GM12878 (cell line): ENCODE data around the gene SMAD9. TPM values are rescaled to one million over a fixed set of nuclear protein-coding genes. Genes with fewer than 3 reads are reported as not detected.
A peak's percentile ranks its signal among the peaks of the same experiment; 100 is the strongest.

Source experiments
- ATAC-seq: fragments of 200-7000 bp; cut with Tn5 transposase; 3 replicates; pipeline ENCODE4 v1.9.1; 2020; ENCODE audit warnings: mild to moderate bottlenecking, moderate library complexity
- BruUV-seq: library from RNA; stranded (reverse); fragments of 400-500 nt; replicated peaks from 2 replicates; lab custom pipeline; 2021; lab: Mats Ljungman, UMichigan
- CTCF ChIA-PET: fragments of 300-600 bp; sonication (Branson Sonifier 250); formaldehyde crosslinking; extraction: SDS; loops from one replicate; lab custom pipeline; 2021; ENCODE audit warnings: inconsistent platforms; lab: Yijun Ruan, JAX
- POLR2A ChIA-PET: fragments of 350-600 bp; formaldehyde crosslinking; extraction: SDS; loops from one replicate; lab custom pipeline; 2021; ENCODE audit warnings: inconsistent platforms; lab: Charles Lee
- RAD21 ChIA-PET: fragments of 300-600 bp; sonication (Branson Sonifier 250); formaldehyde crosslinking; loops from one replicate; lab custom pipeline; 2023; ENCODE audit warnings: antibody characterized with exemption; ENCODE audit not compliant: unreplicated experiment; lab: Charles Lee
- SMC1A ChIA-PET: fragments of 300-600 bp; sonication (Branson Sonifier 250); formaldehyde crosslinking; loops from one replicate; lab custom pipeline; 2023; ENCODE audit not compliant: unreplicated experiment, uncharacterized antibody; lab: Charles Lee
- DNase-seq: peaks from one replicate; pipeline ENCODE4 v3.0.0-alpha.2; 2011; ENCODE audit warnings: low read depth, low spot score
- FAIRE-seq: peaks from 3 replicates; lab custom pipeline; 2011; peaks lifted over from hg19 to GRCh38; lab: Jason Lieb, UNC
- H2AFZ ChIP-seq: 2 replicates; pipeline ENCODE4 v1.6.0; 2011; ENCODE audit warnings: low read depth, low read length, control low read depth; ENCODE audit not compliant: control insufficient read depth
- H3K27ac ChIP-seq: 2 replicates; pipeline ENCODE4 v1.5.1; 2011; ENCODE audit warnings: control low read depth; ENCODE audit not compliant: control insufficient read depth, insufficient read depth
- H3K27me3 ChIP-seq, 2 experiments: replicated peaks in 1 of 2; 2 replicates each; pipeline versions ENCODE4 v1.6.0 to v1.6.1; 2011; ENCODE audit warnings: low read length in 1 of 2; ENCODE audit not compliant: control insufficient read depth in 2 of 2, insufficient read depth in 2 of 2
- H3K36me3 ChIP-seq, 2 experiments: 2 replicates each; pipeline ENCODE4 v1.5.1; 2011; ENCODE audit warnings: low read length in 1 of 2; ENCODE audit not compliant: control insufficient read depth in 2 of 2, insufficient read depth in 2 of 2
- H3K4me1 ChIP-seq: 2 replicates; pipeline ENCODE4 v1.6.1; 2011; ENCODE audit warnings: mild to moderate bottlenecking, low read length, moderate library complexity, mixed read lengths; ENCODE audit not compliant: control insufficient read depth, insufficient read depth
- H3K4me2 ChIP-seq: 2 replicates; pipeline ENCODE4 v1.6.0; 2011; ENCODE audit warnings: control low read depth; ENCODE audit not compliant: control insufficient read depth, insufficient read depth
- H3K4me3 ChIP-seq: fragments of 200-600 bp; sonication (generic); 2 replicates; pipeline ENCODE4 v1.5.1; 2016
- H3K79me2 ChIP-seq: 2 replicates; pipeline ENCODE4 v1.6.0; 2011; ENCODE audit warnings: low read length; ENCODE audit not compliant: control insufficient read depth, insufficient read depth
- H3K9ac ChIP-seq: 2 replicates; pipeline ENCODE4 v1.8.0; 2011; ENCODE audit warnings: low read length, control low read depth, mixed read lengths; ENCODE audit not compliant: control insufficient read depth, insufficient read depth
- H3K9me3 ChIP-seq: replicated peaks from 3 replicates; pipeline ENCODE4 v1.5.1; 2011; ENCODE audit warnings: mild to moderate bottlenecking, low read length; ENCODE audit not compliant: control insufficient read depth, insufficient read depth
- H4K20me1 ChIP-seq: 2 replicates; pipeline ENCODE4 v1.6.0; 2011; ENCODE audit not compliant: control insufficient read depth, insufficient read depth
- CTCF ChIP-seq, 3 experiments: IDR thresholded peaks in 2 of 3; conservative IDR thresholded peaks in 1 of 3; 2 replicates each; pipeline ENCODE4 v1.5.1; 2011; ENCODE audit warnings: low read depth in 3 of 3, low read length in 3 of 3, mild to moderate bottlenecking in 3 of 3, control low read depth in 2 of 3, moderate library complexity in 2 of 3, inconsistent platforms in 1 of 3, mixed read lengths in 1 of 3; ENCODE audit not compliant: control insufficient read depth in 2 of 3, insufficient read depth in 1 of 3; ENCODE audit errors: extremely low read depth in 1 of 3
- MYC ChIP-seq: IDR thresholded peaks from 2 replicates; pipeline ENCODE4 v1.6.1; 2011; ENCODE audit warnings: mild to moderate bottlenecking, low read length, moderate library complexity, inconsistent platforms; ENCODE audit not compliant: insufficient read depth, insufficient replicate concordance, insufficient read length, severe bottlenecking
- RAD21 ChIP-seq: IDR thresholded peaks from 2 replicates; pipeline ENCODE4 v1.6.1; 2011; ENCODE audit warnings: mild to moderate bottlenecking, low read depth, low read length, moderate library complexity; ENCODE audit not compliant: insufficient read depth
- REST ChIP-seq: IDR thresholded peaks from 2 replicates; pipeline ENCODE4 v1.6.1; 2012; ENCODE audit warnings: mild to moderate bottlenecking, low read depth, low read length
- ZBED1 ChIP-seq: IDR thresholded peaks from 2 replicates; pipeline ENCODE4 v1.6.1; 2016; ENCODE audit warnings: borderline replicate concordance
- WGBS: methylation state at CpG from one replicate; pipeline ENCODE4 v1.1.6; 2016; ENCODE audit warnings: low lambda C conversion rate; ENCODE audit not compliant: insufficient replicate concordance, insufficient coverage; ENCODE audit errors: missing lambda C conversion rate; 5-methylcytosine and 5-hydroxymethylcytosine counted together
- in situ Hi-C: fragments of 300-500 bp; cut with MboI; formaldehyde crosslinking; loops from 9 replicates; pipeline ENCODE4 v1.14.3; 2018; ENCODE audit warnings: mixed read lengths
- intact Hi-C: fragments of 100-400 bp; cut with micrococcal nuclease; formaldehyde crosslinking; loops from one replicate; pipeline ENCODE4 v1.14.2; 2022; ENCODE audit not compliant: unreplicated experiment
- polyA plus RNA-seq, 11 experiments: library from polyadenylated mRNA; depleted of rRNA in 4 of 11; unstranded in 6 of 11; stranded (reverse) in 5 of 11; fragments of >200 nt; fragmentation: Nextera tagmentation in 4 of 11; fragmentation: Illumina TruSeq in 1 of 11; extraction: Ambion mirVana in 4 of 11; extraction: Trizol in 1 of 11; gene quantifications; 1 replicate in 1 of 11; 2 replicates in 10 of 11; pipeline versions ENCODE4 v1.2.1 to v1.2.3, GENCODE V29; 2011 to 2016; ENCODE audit warnings: inconsistent platforms in 2 of 11, missing spikeins in 2 of 11, low read depth in 1 of 11
- total RNA-seq, 4 experiments: library from RNA; depleted of rRNA in 3 of 4; stranded (reverse); fragments of >200 nt in 3 of 4; fragmentation: Illumina TruSeq in 1 of 4; extraction: Trizol in 1 of 4; gene quantifications; 2 replicates each; pipeline versions ENCODE4 v1.2.1 to v1.2.3, GENCODE V29; 2013 to 2021

SMAD9 gene
- total and polyA plus RNA-seq, 10 of the 15 experiments (the other 5 are each of a cell fraction or from before 2014, with no cell fraction given): 0.22 to 0.69 (median 0.42) TPM; not detected in 6

- TF ChIP-seq REST (no peak), MYC (no peak)
Measured at GRCh38 chr13:36847606-36848005, 72.4 kb downstream of the SMAD9 start (continued).

GRCh38 chr13:36841391-36841790 lies 78.6 kb downstream of the SMAD9 start:
- Histone ChIP-seq H3K4me1 (no peaks in the 10 kb centered on the region), H3K4me3 (no peak overlapping the region), H2AFZ (no peak overlapping the region), H3K4me2 (no peak overlapping the region), H3K79me2 (no peaks in the 10 kb centered on the region), H4K20me1 (no peaks in the 10 kb centered on the region), H3K36me3 (no peaks in the 10 kb centered on the region; a peak in 1 of 4 replicates), H3K27ac (no peak overlapping the region), H3K9ac (no peak overlapping the region), H3K9me3 (no peaks in the 10 kb centered on the region), H3K27me3 (no peaks in the 10 kb centered on the region)
- in situ Hi-C loops (no loop called here), intact Hi-C loops (loop anchor here (10.0 kb wide), 1 partner anchor 417 kb away; no protein-coding TSS in a partner anchor)
- POLR2A ChIA-PET: interaction anchor here (0.5 kb wide), 1 partner anchor 163 kb away, joined by 3 read pairs; no protein-coding TSS in a partner anchor
- SMC1A ChIA-PET: interaction anchor here (0.9 to 2.0 kb wide), 5 partner anchors 19 to 421 kb away, joined by 3 to 9 read pairs (median 3); no protein-coding TSS in a partner anchor
- no peak for TF ChIP-seq ZBED1
- peak in 1 of 3 experiments; percentile 27; a peak in 2 of 6 replicates for TF ChIP-seq CTCF (IDR thresholded peaks at IDR 0.05 in 2 of 3, conservative IDR thresholded peaks at IDR 0.05 in 1 of 3; ENCODE audit: control insufficient read depth in 2 of 3, extremely low read depth in 1 of 3, insufficient read depth in 1 of 3, low read depth in 3 of 3, low read length in 3 of 3)
- TF ChIP-seq RAD21: peak; percentile 33
- no peak for DNase-seq
- ATAC-seq: no peak
- no TSS peak for BruUV-seq
- RAD21 ChIA-PET: interaction anchor here (1.1 kb wide), 1 partner anchor 140 kb away, joined by 4 read pairs; no protein-coding TSS in a partner anchor
- CTCF ChIA-PET: interaction anchor here (0.6 to 2.2 kb wide), 14 partner anchors 9 to 558 kb away, joined by 3 to 11 read pairs (median 4); no protein-coding TSS in a partner anchor
- no peak for FAIRE-seq
- WGBS: 91% methylated on average over 5 of the region's 5 CpGs
